K562 (cell line): ENCODE data around the gene MTA2. TPM values are rescaled to one million over a fixed set of nuclear protein-coding genes. Genes with fewer than 3 reads are reported as not detected.
A peak's percentile ranks its signal among the peaks of the same experiment; 100 is the strongest.

Source experiments
- AFF1 ChIP-seq, 2 experiments: fragments of 450-650 bp; IDR thresholded peaks; 2 replicates each; pipeline ENCODE4 v1.6.1; 2018; ENCODE audit warnings: mild to moderate bottlenecking in 2 of 2, low read depth in 1 of 2; ENCODE audit not compliant: partially characterized antibody in 2 of 2
- CCNT2 ChIP-seq: IDR thresholded peaks from 2 replicates; pipeline ENCODE4 v1.6.1; 2011; ENCODE audit warnings: borderline replicate concordance, low read depth, mild to moderate bottlenecking, moderate library complexity, mixed read lengths, low read length; ENCODE audit not compliant: insufficient read length; ENCODE audit errors: extremely low read depth
- CLOCK ChIP-seq: fragments of 250-450 bp; sonication (Bioruptor Pico); IDR thresholded peaks from 2 replicates; pipeline ENCODE4 v1.4.0; 2020; ENCODE audit warnings: mild to moderate bottlenecking, moderate library complexity, borderline replicate concordance
- HNRNPLL ChIP-seq: fragments of 200-400 bp; formaldehyde crosslinking; IDR thresholded peaks from 2 replicates; pipeline ENCODE4 v1.6.1; 2017; ENCODE audit warnings: low read length, low read depth, mild to moderate bottlenecking; ENCODE audit not compliant: poor library complexity, severe bottlenecking
- MYBL2 ChIP-seq, 2 experiments: fragments of 450-650 bp in 1 of 2; sonication (generic) in 1 of 2; formaldehyde crosslinking in 1 of 2; IDR thresholded peaks; 2 replicates each; pipeline versions ENCODE4 v1.6.1 to v1.8.1; 2017 to 2022; ENCODE audit warnings: borderline replicate concordance in 1 of 2, inconsistent platforms in 1 of 2, low read depth in 1 of 2, mild to moderate bottlenecking in 1 of 2, missing genetic modification reagents in 1 of 2, moderate library complexity in 1 of 2
- NFIX ChIP-seq: fragments of 250-450 bp; sonication (Bioruptor Pico); IDR thresholded peaks from 2 replicates; pipeline ENCODE4 v1.4.0; 2020; ENCODE audit warnings: low read depth, mild to moderate bottlenecking, moderate library complexity
- PHTF2 ChIP-seq: fragments of 250-450 bp; sonication (Bioruptor Pico); IDR thresholded peaks from 2 replicates; pipeline ENCODE4 v1.5.0; 2021; ENCODE audit warnings: mild to moderate bottlenecking
- POLR3G ChIP-seq: IDR thresholded peaks from 2 replicates; pipeline ENCODE4 v1.6.1; 2011; ENCODE audit not compliant: insufficient read length, insufficient replicate concordance; ENCODE audit errors: extremely low read depth
- PTBP1 ChIP-seq: fragments of 200-400 bp; formaldehyde crosslinking; IDR thresholded peaks from 2 replicates; pipeline ENCODE4 v1.6.1; 2017; ENCODE audit warnings: low read depth, low read length
- TBP ChIP-seq: optimal IDR thresholded peaks from 2 replicates; pipeline ENCODE3; 2011; ENCODE audit warnings: low read depth, low read length, improper control_type of control experiment
- TSC22D4 ChIP-seq: fragments of 450-650 bp; IDR thresholded peaks from 2 replicates; pipeline ENCODE4 v1.6.1; 2016; ENCODE audit warnings: missing genetic modification characterization, missing biosample characterization, control low read depth
- ZBTB1 ChIP-seq: sonication (generic); formaldehyde crosslinking; IDR thresholded peaks from 2 replicates; pipeline ENCODE4 v1.8.1; 2023; ENCODE audit warnings: missing genetic modification reagents, low read depth, mild to moderate bottlenecking, borderline replicate concordance
- ZNF175 ChIP-seq: fragments of 200-800 bp; sonication (Bioruptor generic); IDR thresholded peaks from 2 replicates; pipeline ENCODE4 v1.6.1; 2016; ENCODE audit warnings: low read depth, mild to moderate bottlenecking, missing genetic modification characterization, missing compliant biosample characterization
- ZNF444 ChIP-seq: fragments of 250-450 bp; sonication (Bioruptor Pico); IDR thresholded peaks from 2 replicates; pipeline ENCODE4 v1.4.0; 2020; ENCODE audit warnings: mild to moderate bottlenecking, moderate library complexity
- ZNF511 ChIP-seq: sonication (generic); formaldehyde crosslinking; IDR thresholded peaks from 2 replicates; pipeline ENCODE4 v1.8.0; 2022; ENCODE audit warnings: mild to moderate bottlenecking, missing genetic modification reagents
- polyA plus RNA-seq, 8 experiments: library from polyadenylated mRNA; depleted of rRNA in 4 of 8; stranded (reverse) in 5 of 8; unstranded in 3 of 8; fragments of >200 nt; fragmentation: Nextera tagmentation in 2 of 8; fragmentation: Illumina TruSeq in 1 of 8; extraction: Ambion mirVana in 2 of 8; extraction: Trizol in 1 of 8; gene quantifications; 2 replicates each; pipeline versions ENCODE4 v1.2.1 to v1.2.3, GENCODE V29; 2011 to 2014; ENCODE audit warnings: inconsistent platforms in 1 of 8, missing spikeins in 1 of 8
- total RNA-seq, 7 experiments: library from RNA; depleted of rRNA in 6 of 7; stranded (reverse); fragments of >200 nt in 6 of 7; fragmentation: Illumina TruSeq in 2 of 7; extraction: Trizol in 2 of 7; gene quantifications; 2 replicates each; pipeline versions ENCODE4 v1.2.1 to v1.2.3, GENCODE V29; 2011 to 2021; ENCODE audit warnings: low replicate concordance in 1 of 7
- TF ChIP-seq, protein P1 (sequence below), 2 experiments: fragments of 450-650 bp in 1 of 2; IDR thresholded peaks; 2 replicates each; pipeline ENCODE4 v1.6.1; 2011 to 2017; ENCODE audit warnings: low read depth in 2 of 2, antibody characterized with exemption in 1 of 2, borderline replicate concordance in 1 of 2, low read length in 1 of 2, mild to moderate bottlenecking in 1 of 2, mixed read lengths in 1 of 2; ENCODE audit not compliant: control insufficient read depth in 1 of 2

Gene MTA2
- total and polyA plus RNA-seq, 9 of the 15 experiments (the other 6 are each of a cell fraction or from before 2014, with no cell fraction given): 6.2 to 220 (median 172) TPM

DNA sequence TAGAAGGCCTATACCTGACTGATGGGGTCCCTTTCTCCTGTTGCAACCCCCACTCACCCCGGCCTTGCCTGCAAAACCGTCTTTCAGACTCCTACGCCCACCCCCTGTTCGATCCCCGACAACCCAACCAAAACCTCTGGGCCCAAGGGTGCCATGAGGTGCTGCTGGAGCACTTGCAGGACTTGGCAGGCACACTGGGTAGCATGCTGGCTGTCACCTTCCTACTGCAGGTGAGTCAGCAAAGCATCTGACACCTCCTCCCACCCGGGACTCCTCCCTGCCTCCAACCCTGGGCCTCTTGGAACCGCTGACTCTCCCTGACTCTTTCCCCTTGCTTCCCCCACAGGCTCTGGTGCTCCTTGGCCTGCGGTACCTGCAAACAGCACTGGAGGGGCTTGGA lies 12.6 kb upstream of the MTA2 start (continued):
- TF ChIP-seq, protein P1, sequence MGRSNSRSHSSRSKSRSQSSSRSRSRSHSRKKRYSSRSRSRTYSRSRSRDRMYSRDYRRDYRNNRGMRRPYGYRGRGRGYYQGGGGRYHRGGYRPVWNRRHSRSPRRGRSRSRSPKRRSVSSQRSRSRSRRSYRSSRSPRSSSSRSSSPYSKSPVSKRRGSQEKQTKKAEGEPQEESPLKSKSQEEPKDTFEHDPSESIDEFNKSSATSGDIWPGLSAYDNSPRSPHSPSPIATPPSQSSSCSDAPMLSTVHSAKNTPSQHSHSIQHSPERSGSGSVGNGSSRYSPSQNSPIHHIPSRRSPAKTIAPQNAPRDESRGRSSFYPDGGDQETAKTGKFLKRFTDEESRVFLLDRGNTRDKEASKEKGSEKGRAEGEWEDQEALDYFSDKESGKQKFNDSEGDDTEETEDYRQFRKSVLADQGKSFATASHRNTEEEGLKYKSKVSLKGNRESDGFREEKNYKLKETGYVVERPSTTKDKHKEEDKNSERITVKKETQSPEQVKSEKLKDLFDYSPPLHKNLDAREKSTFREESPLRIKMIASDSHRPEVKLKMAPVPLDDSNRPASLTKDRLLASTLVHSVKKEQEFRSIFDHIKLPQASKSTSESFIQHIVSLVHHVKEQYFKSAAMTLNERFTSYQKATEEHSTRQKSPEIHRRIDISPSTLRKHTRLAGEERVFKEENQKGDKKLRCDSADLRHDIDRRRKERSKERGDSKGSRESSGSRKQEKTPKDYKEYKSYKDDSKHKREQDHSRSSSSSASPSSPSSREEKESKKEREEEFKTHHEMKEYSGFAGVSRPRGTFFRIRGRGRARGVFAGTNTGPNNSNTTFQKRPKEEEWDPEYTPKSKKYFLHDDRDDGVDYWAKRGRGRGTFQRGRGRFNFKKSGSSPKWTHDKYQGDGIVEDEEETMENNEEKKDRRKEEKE (IDR thresholded peaks at IDR 0.05; ENCODE audit: borderline replicate concordance in 1 of 2, control insufficient read depth in 1 of 2, low read depth in 2 of 2, low read length in 1 of 2): no peak
- TF ChIP-seq POLR3G: no peak
- TF ChIP-seq ZNF175 (CRISPR knock-in tag): no peak
- TF ChIP-seq TSC22D4 (tag): no peak
- no peak for TF ChIP-seq ZBTB1 (CRISPR knock-in tag)
- no peak for TF ChIP-seq ZNF444 (CRISPR knock-in tag)
- peak; percentile 54 for TF ChIP-seq TBP
- no peak for TF ChIP-seq MYBL2 (IDR thresholded peaks at IDR 0.05; ENCODE audit: low read depth)
- TF ChIP-seq MYBL2 (CRISPR knock-in tag; IDR thresholded peaks at IDR 0.05; ENCODE audit: borderline replicate concordance): no peak
- no peak for TF ChIP-seq ZNF511 (CRISPR knock-in tag)
- TF ChIP-seq NFIX (CRISPR knock-in tag): no peak
- no peak for TF ChIP-seq CLOCK (CRISPR knock-in tag)
- no peak for TF ChIP-seq AFF1 (IDR thresholded peaks at IDR 0.05; ENCODE audit: low read depth in 1 of 2, partially characterized antibody in 2 of 2)
- TF ChIP-seq HNRNPLL: no peak
- no peak for TF ChIP-seq CCNT2
- no peak for TF ChIP-seq PTBP1
- TF ChIP-seq PHTF2 (CRISPR knock-in tag): no peak
